PC-9 (cell line): ENCODE data around the gene SNU13. TPM values are rescaled to one million over a fixed set of nuclear protein-coding genes. Genes with fewer than 3 reads are reported as not detected.
"Not testable (repeated sequence)": the region's sequence is repeated elsewhere in the genome, so short reads cannot be mapped to it uniquely, and the experiment has no call there.

Experiments used
- BruUV-seq: library from RNA; stranded (reverse); fragments of 400-500 nt; replicated peaks from 2 replicates; lab custom pipeline; 2021; lab: Mats Ljungman, UMichigan
- CTCF ChIA-PET: fragments of 300-600 bp; sonication (Branson Sonifier 250); formaldehyde crosslinking; loops from one replicate; lab custom pipeline; 2022; ENCODE audit warnings: antibody characterized with exemption; lab: Charles Lee
- POLR2A ChIA-PET: fragments of 300-600 bp; sonication (Branson Sonifier 250); formaldehyde crosslinking; loops from one replicate; lab custom pipeline; 2022; ENCODE audit warnings: antibody characterized with exemption; ENCODE audit not compliant: unreplicated experiment; lab: Charles Lee
- DNase-seq, 2 experiments: peaks; one replicate each; pipeline versions ENCODE4 v3.0.0 to v3.0.0-alpha.2; 2015 to 2022; ENCODE audit warnings: mixed read lengths in 1 of 2
- H2AFZ ChIP-seq: fragments of 200-600 bp; sonication (generic); 2 replicates; pipeline ENCODE4 v1.8.1; 2017; ENCODE audit warnings: antibody characterized with exemption
- H3F3A ChIP-seq: fragments of 200-600 bp; sonication (generic); 2 replicates; pipeline ENCODE4 v1.8.1; 2017; ENCODE audit warnings: antibody characterized with exemption, mild to moderate bottlenecking, low read depth; ENCODE audit not compliant: insufficient read depth
- H3K27ac ChIP-seq: fragments of 200-600 bp; sonication (generic); 2 replicates; pipeline ENCODE4 v1.6.1; 2016; ENCODE audit warnings: mixed run types
- H3K27me3 ChIP-seq: fragments of 200-600 bp; sonication (generic); 2 replicates; pipeline ENCODE4 v1.6.1; 2016; ENCODE audit warnings: low read depth, mixed run types; ENCODE audit not compliant: insufficient read depth
- H3K36me3 ChIP-seq: fragments of 200-600 bp; sonication (generic); 2 replicates; pipeline ENCODE4 v1.6.1; 2016; ENCODE audit warnings: low read depth, mixed run types
- H3K4me1 ChIP-seq: fragments of 200-600 bp; sonication (generic); replicated peaks from 2 replicates; pipeline ENCODE4 v1.6.1; 2016; ENCODE audit warnings: mixed run types; ENCODE audit not compliant: insufficient read depth
- H3K4me2 ChIP-seq: fragments of 200-600 bp; sonication (generic); 2 replicates; pipeline ENCODE4 v1.6.1; 2017; ENCODE audit warnings: mixed run types
- H3K4me3 ChIP-seq: fragments of 200-600 bp; sonication (generic); 2 replicates; pipeline ENCODE4 v1.6.1; 2016; ENCODE audit warnings: mixed run types
- H3K79me2 ChIP-seq: fragments of 200-600 bp; sonication (generic); 2 replicates; pipeline ENCODE4 v1.6.1; 2017; ENCODE audit warnings: low read depth, mixed run types
- H3K9me2 ChIP-seq: fragments of 200-600 bp; sonication (generic); 2 replicates; pipeline ENCODE4 v1.8.1; 2017; ENCODE audit warnings: mild to moderate bottlenecking; ENCODE audit not compliant: insufficient read depth
- H3K9me3 ChIP-seq: fragments of 200-600 bp; sonication (generic); 2 replicates; pipeline ENCODE4 v1.8.1; 2016; ENCODE audit warnings: low read depth; ENCODE audit not compliant: insufficient read depth
- H4K20me1 ChIP-seq: fragments of 200-600 bp; sonication (generic); 2 replicates; pipeline ENCODE4 v1.8.1; 2017; ENCODE audit not compliant: insufficient read depth
- CTCF ChIP-seq: fragments of 200-600 bp; sonication (generic); conservative IDR thresholded peaks from 2 replicates; pipeline ENCODE4 v1.6.1; 2017; ENCODE audit warnings: mixed run types, antibody characterized with exemption, mild to moderate bottlenecking, moderate library complexity
- EZH2 ChIP-seq: fragments of 200-600 bp; sonication (generic); IDR thresholded peaks from 2 replicates; pipeline ENCODE4 v1.8.0; 2017; ENCODE audit warnings: antibody characterized with exemption, low read depth
- intact Hi-C: fragments of 100-400 bp; cut with micrococcal nuclease; formaldehyde crosslinking; loops from one replicate; pipeline ENCODE4 v1.10.0; 2022; ENCODE audit not compliant: unreplicated experiment
- total RNA-seq: library from RNA; stranded (reverse); gene quantifications from 2 replicates; pipeline ENCODE4 v1.2.3, GENCODE V29; 2021

Gene SNU13
- total RNA-seq, 1 experiment from 2014 or later: 229 TPM

- peaks cover 58% of the 10 kb centered on the region for H3K36me3 ChIP-seq
- H3K27ac ChIP-seq: no peak overlapping the region
- no peaks in the 10 kb centered on the region for H3K4me1 ChIP-seq
- H3K9me3 ChIP-seq: no peaks in the 10 kb centered on the region
- no TSS peak for BruUV-seq
- no peaks in the 10 kb centered on the region for H3K27me3 ChIP-seq
- no peak overlapping the region for H3K4me3 ChIP-seq
- no peaks in the 10 kb centered on the region for H3K9me2 ChIP-seq
- ChIA-PET CTCF (no interaction called here), POLR2A (no interaction called here)
- H2AFZ ChIP-seq: no peak overlapping the region
- peaks cover 31% of the 10 kb centered on the region for H3K79me2 ChIP-seq
- peaks cover 61% of the 10 kb centered on the region for H4K20me1 ChIP-seq
- intact Hi-C loops: no loop called here
- DNase-seq: no peak
- peaks cover 49% of the 10 kb centered on the region for H3F3A ChIP-seq
- no peak overlapping the region for H3K4me2 ChIP-seq
- TF ChIP-seq CTCF (no peak), EZH2 (no peak)
Observed at GRCh38 chr22:41641854-41642253, 46.8 kb downstream of the SNU13 start.

GRCh38 chr22:41638748-41639147 is 49.9 kb downstream of the SNU13 start:
- DNase-seq: peak in 1 of 2 experiments; percentile 34
- POLR2A ChIA-PET: no interaction called here
- Histone ChIP-seq H3K36me3 (peaks cover 77% of the 10 kb centered on the region), H3K9me3 (no peaks in the 10 kb centered on the region), H3K4me3 (no peak overlapping the region), H3K9me2 (no peaks in the 10 kb centered on the region), H3F3A (peaks cover 64% of the 10 kb centered on the region; the same call in 1 of the 2 replicates), H2AFZ (no peak overlapping the region), H3K27ac (no peak overlapping the region), H3K27me3 (no peaks in the 10 kb centered on the region), H3K79me2 (peaks cover 44% of the 10 kb centered on the region), H3K4me1 (no peaks in the 10 kb centered on the region), H3K4me2 (no peak overlapping the region), H4K20me1 (peaks cover 68% of the 10 kb centered on the region)
- TF ChIP-seq EZH2: no peak
- TF ChIP-seq CTCF: no peak
- intact Hi-C loops: no loop called here
- CTCF ChIA-PET: interaction anchor here (0.7 kb wide), 1 partner anchor 17 kb away, joined by 9 read pairs; no protein-coding TSS in a partner anchor
- no TSS peak for BruUV-seq

- Histone ChIP-seq H3K36me3 (peaks cover 76% of the 10 kb centered on the region), H3F3A (peaks cover 70% of the 10 kb centered on the region; the same call in 1 of the 2 replicates), H3K9me2 (no peaks in the 10 kb centered on the region), H3K4me1 (no peaks in the 10 kb centered on the region), H3K4me3 (no peak overlapping the region), H3K27ac (no peak overlapping the region), H3K79me2 (peaks cover 51% of the 10 kb centered on the region), H3K4me2 (no peak overlapping the region), H3K27me3 (no peaks in the 10 kb centered on the region), H4K20me1 (peaks cover 71% of the 10 kb centered on the region), H2AFZ (no peak overlapping the region), H3K9me3 (no peaks in the 10 kb centered on the region)
- TF ChIP-seq EZH2 (no peak), CTCF (no peak)
- CTCF ChIA-PET: interaction anchor here (0.5 to 0.7 kb wide), 2 partner anchors 17 to 248 kb away, joined by 4 to 9 read pairs; no protein-coding TSS in a partner anchor
- DNase-seq: no peak
- intact Hi-C loops: no loop called here
- BruUV-seq: no TSS peak
- POLR2A ChIA-PET: no interaction called here
Observed at GRCh38 chr22:41638124-41638523, 50.5 kb downstream of the SNU13 start.

- Histone ChIP-seq H3K79me2 (peaks cover 51% of the 10 kb centered on the region), H3F3A (peaks cover 72% of the 10 kb centered on the region; the same call in 1 of the 2 replicates), H3K36me3 (peaks cover 71% of the 10 kb centered on the region), H4K20me1 (peaks cover 71% of the 10 kb centered on the region)
- DNase-seq, H3K9me2 ChIP-seq, BruUV-seq, POLR2A ChIA-PET, H3K4me1 ChIP-seq, H3K27ac ChIP-seq, H3K4me2 ChIP-seq, H3K4me3 ChIP-seq, intact Hi-C loops, H3K9me3 ChIP-seq, H3K27me3 ChIP-seq, H2AFZ ChIP-seq: not testable (repeated sequence)
- CTCF ChIA-PET: interaction anchor here (0.6 kb wide), 1 partner anchor 1227 kb away, joined by 3 read pairs; no protein-coding TSS in a partner anchor
Observed at GRCh38 chr22:41637623-41638022, 51.0 kb downstream of the SNU13 start.
